Measurements from ENCODE around the gene CKS1B. TPM values are rescaled to one million over a fixed set of nuclear protein-coding genes. Genes with fewer than 3 reads are reported as not detected.

Gene CKS1B
- total RNA-seq, 2 donors from 2014 or later, result 49.5 to 76.5 TPM

GRCh38 chr1:155026154-155026553 lies 51.7 kb downstream of the CKS1B start:
- TF ChIP-seq CTCF (IDR thresholded peaks at IDR 0.05), result no peak
- H3K4me1 ChIP-seq, result no peaks in the 10 kb centered on the region
- H3K9ac ChIP-seq (ENCODE audit: low read depth in 2 of 2, low read length in 2 of 2), result no peak overlapping the region
- H3K9me3 ChIP-seq, result no peaks in the 10 kb centered on the region
- no peak for DNase-seq
- no peaks in the 10 kb centered on the region for H3K36me3 ChIP-seq
- H3K4me3 ChIP-seq, result no peak overlapping the region
- intact Hi-C loops (cut with DNase I), result no loop called here
- H3K27ac ChIP-seq, result no peak overlapping the region
- no peaks in the 10 kb centered on the region for H3K27me3 ChIP-seq

GRCh38 chr1:155026588-155026987 lies 52.1 kb downstream of the CKS1B start:
- no peaks in the 10 kb centered on the region for H3K27me3 ChIP-seq
- no peaks in the 10 kb centered on the region for H3K4me1 ChIP-seq
- intact Hi-C loops (cut with DNase I), result no loop called here
- no peak overlapping the region for H3K4me3 ChIP-seq
- H3K36me3 ChIP-seq, result no peaks in the 10 kb centered on the region
- DNase-seq, result no peak
- H3K27ac ChIP-seq, result no peak overlapping the region
- no peak for TF ChIP-seq CTCF (IDR thresholded peaks at IDR 0.05)
- H3K9ac ChIP-seq (ENCODE audit: low read depth in 2 of 2, low read length in 2 of 2), result no peak overlapping the region
- no peaks in the 10 kb centered on the region for H3K9me3 ChIP-seq

Small RNAs within 50 kb of the gene (microRNA-seq; reads per million reads assigned to microRNA genes)
- not detected for gene MIR4258

Other genes with a start within 250 kb of the CKS1B start
- gene KCNN3, start 104.4 kb upstream of the CKS1B start, total RNA-seq, result 1 to 10 TPM in 1 of 2 donors, under 1 TPM in 1; 0.99 to 2.5 TPM
- gene PMVK, start 38.0 kb upstream of the CKS1B start, total RNA-seq, result 10 to 100 TPM; 32.0 to 46.5 TPM
- gene PBXIP1, start 18.6 kb upstream of the CKS1B start, total RNA-seq, result 10 to 100 TPM; 22.0 to 51.4 TPM
- 10 to 100 TPM; 25.8 to 33.8 TPM for gene PYGO2, start 12.9 kb upstream of the CKS1B start, total RNA-seq
- 100 to 1,000 TPM in 1 of 2 donors, 10 to 100 TPM in 1; 98.3 to 104 TPM for gene SHC1, start 3.9 kb upstream of the CKS1B start, total RNA-seq
- gene FLAD1, start 8.7 kb downstream of the CKS1B start, total RNA-seq, result 10 to 100 TPM; 28.2 to 46.1 TPM
- gene LENEP, start 18.9 kb downstream of the CKS1B start, total RNA-seq, result not detected
- 100 to 1,000 TPM; 185 to 205 TPM for gene ZBTB7B, start 28.1 kb downstream of the CKS1B start, total RNA-seq
- gene DCST2, start 59.1 kb downstream of the CKS1B start, total RNA-seq, result 1 to 10 TPM; 1.7 to 1.9 TPM
- gene DCST1, start 59.1 kb downstream of the CKS1B start, total RNA-seq, result not detected
- gene ADAM15, start 76.6 kb downstream of the CKS1B start, total RNA-seq, result 100 to 1,000 TPM; 101 to 228 TPM
- 10 to 100 TPM; 26.1 to 27.2 TPM for gene EFNA4, start 89.1 kb downstream of the CKS1B start, total RNA-seq
- gene EFNA3, start 104.2 kb downstream of the CKS1B start, total RNA-seq, result 10 to 100 TPM; 12.7 to 21.4 TPM
- 100 to 1,000 TPM in 1 of 2 donors, 10 to 100 TPM in 1; 61.3 to 125 TPM for gene EFNA1, start 153.2 kb downstream of the CKS1B start, total RNA-seq
- 100 to 1,000 TPM; 102 to 130 TPM for gene SLC50A1, start 161.2 kb downstream of the CKS1B start, total RNA-seq
- 100 to 1,000 TPM; 149 to 182 TPM for gene DPM3, start 165.8 kb downstream of the CKS1B start, total RNA-seq
- 100 to 1,000 TPM; 140 to 172 TPM for gene KRTCAP2, start 198.6 kb downstream of the CKS1B start, total RNA-seq
- under 1 TPM; 0.10 to 0.19 TPM for gene TRIM46, start 199.2 kb downstream of the CKS1B start, total RNA-seq
- 10 to 100 TPM; 12.2 to 16.0 TPM for gene THBS3, start 233.2 kb downstream of the CKS1B start, total RNA-seq
- 10 to 100 TPM; 37.5 to 55.8 TPM for gene MTX1, start 234.0 kb downstream of the CKS1B start, total RNA-seq